GM18511 (cell line): ENCODE data around the gene MOB3B.
"Not testable (repeated sequence)": the region's sequence is repeated elsewhere in the genome, so short reads cannot be mapped to it uniquely, and the experiment has no call there.

Experiments used
- ATAC-seq: cut with Tn5 transposase; IDR thresholded peaks from one replicate; pipeline ENCODE4 v1.9.1; 2021; ENCODE audit warnings: mild to moderate bottlenecking, moderate library complexity; ENCODE audit not compliant: unreplicated experiment

MOB3B gene

GRCh38 chr9:27451207-27451797, 78.3 kb downstream of the MOB3B start:
- no peak for ATAC-seq

- ATAC-seq = no peak
Measured at GRCh38 chr9:27450752-27451151, 78.9 kb downstream of the MOB3B start.

GRCh38 chr9:27448356-27448755, 81.3 kb downstream of the MOB3B start:
- not testable (repeated sequence) for ATAC-seq

GRCh38 chr9:27447031-27447683, 82.5 kb downstream of the MOB3B start:
- ATAC-seq = no peak

- no peak for ATAC-seq
Measured at GRCh38 chr9:27445688-27446087, 83.9 kb downstream of the MOB3B start.

- ATAC-seq = no peak
Measured at GRCh38 chr9:27445057-27445595, 84.5 kb downstream of the MOB3B start.

- ATAC-seq = no peak
Measured at GRCh38 chr9:27442464-27442863, 87.2 kb downstream of the MOB3B start.

- peak; percentile 92 for ATAC-seq
Measured at GRCh38 chr9:27441741-27442070, 87.9 kb downstream of the MOB3B start.

GRCh38 chr9:27440888-27441740, 88.5 kb downstream of the MOB3B start:
- ATAC-seq = peak; percentile 49

- no peak for ATAC-seq
Measured at GRCh38 chr9:27438522-27438921, 91.1 kb downstream of the MOB3B start.

- no peak for ATAC-seq
Measured at GRCh38 chr9:27437652-27438373, 91.8 kb downstream of the MOB3B start.

GRCh38 chr9:27436234-27436633, 93.4 kb downstream of the MOB3B start:
- ATAC-seq = no peak

GRCh38 chr9:27433631-27434325, 95.8 kb downstream of the MOB3B start:
- ATAC-seq = no peak

GRCh38 chr9:27432308-27432707, 97.3 kb downstream of the MOB3B start:
- no peak for ATAC-seq

- ATAC-seq = no peak
Measured at GRCh38 chr9:27431543-27432147, 98.0 kb downstream of the MOB3B start.

- ATAC-seq = no peak
Measured at GRCh38 chr9:27430750-27431535, 98.7 kb downstream of the MOB3B start.

GRCh38 chr9:27429917-27430316, 99.7 kb downstream of the MOB3B start:
- no peak for ATAC-seq

- no peak for ATAC-seq
Measured at GRCh38 chr9:27429436-27429835, 100.2 kb downstream of the MOB3B start.

GRCh38 chr9:27428551-27428950, 101.1 kb downstream of the MOB3B start:
- no peak for ATAC-seq
